ENCODE data around the gene ASMTL. TPM values are rescaled to one million over a fixed set of nuclear protein-coding genes. Genes with fewer than 3 reads are reported as not detected.

Gene ASMTL
- total and polyA plus RNA-seq, 2 of the 13 experiments (the other 11 are each of a cell fraction or from before 2014, with no cell fraction given) = 5.6 to 16.3 TPM

DNA sequence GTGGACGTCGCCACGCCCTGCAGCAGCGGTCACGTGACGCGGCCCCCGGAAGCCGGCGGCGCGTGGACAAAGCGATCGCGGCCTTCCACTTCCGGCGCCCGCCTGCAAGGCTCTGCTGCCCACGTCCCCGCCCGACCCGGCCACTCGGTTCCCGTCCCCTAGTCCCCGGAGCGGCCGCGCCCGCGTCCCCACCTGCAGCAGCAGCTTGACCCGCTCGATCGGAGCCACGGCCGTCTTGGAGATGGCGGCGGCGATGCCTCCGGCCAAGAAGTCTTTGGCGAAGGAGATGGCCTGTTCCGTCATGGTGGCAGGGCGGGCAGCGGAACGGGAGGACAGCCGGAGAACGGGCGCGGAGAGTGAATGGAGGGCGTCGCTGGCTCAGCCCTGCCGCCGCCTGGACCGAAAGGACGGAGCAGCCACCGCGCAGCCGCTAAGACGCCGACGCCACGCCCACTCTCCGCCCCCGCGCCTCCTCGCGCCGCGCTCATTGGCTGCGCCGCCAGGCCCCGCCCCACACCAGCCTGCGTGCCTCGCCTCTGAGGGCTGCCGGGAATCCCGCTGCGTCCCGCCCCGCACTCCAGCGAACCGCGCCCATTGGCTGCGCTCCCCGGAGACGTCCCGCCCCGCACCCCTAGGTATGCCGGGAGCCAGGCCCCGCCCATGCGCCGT, 60.9 kb downstream of the ASMTL start, which contains the start of gene SLC25A6 (continued):
- TF ChIP-seq, protein P1, sequence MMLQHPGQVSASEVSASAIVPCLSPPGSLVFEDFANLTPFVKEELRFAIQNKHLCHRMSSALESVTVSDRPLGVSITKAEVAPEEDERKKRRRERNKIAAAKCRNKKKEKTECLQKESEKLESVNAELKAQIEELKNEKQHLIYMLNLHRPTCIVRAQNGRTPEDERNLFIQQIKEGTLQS (CRISPR knock-in tag; IDR thresholded peaks at IDR 0.05) = 0 out of 2 replicates have a peak, but pooled peaks have one; percentile 14
- no peak for TF ChIP-seq FOXM1 (CRISPR knock-in tag; IDR thresholded peaks at IDR 0.05)
- TF ChIP-seq ZNF142 (CRISPR knock-in tag; IDR thresholded peaks at IDR 0.05) = peak; percentile 62
- TF ChIP-seq PRDM4 (CRISPR knock-in tag; IDR thresholded peaks at IDR 0.05; ENCODE audit: borderline replicate concordance) = no peak
- peak; percentile 63; the same call in 1 of the 2 replicates for TF ChIP-seq ZNF619 (CRISPR knock-in tag; IDR thresholded peaks at IDR 0.05)
- TF ChIP-seq DPF2 (CRISPR knock-in tag; IDR thresholded peaks at IDR 0.05; ENCODE audit: borderline replicate concordance, low read depth) = no peak
- TF ChIP-seq AGO1 (IDR thresholded peaks at IDR 0.05; ENCODE audit: low read depth, low read length, poor library complexity, severe bottlenecking) = peak; percentile 93
- 0 out of 2 replicates have a peak, but pooled peaks have one; percentile 9 for TF ChIP-seq HINFP (CRISPR knock-in tag; IDR thresholded peaks at IDR 0.05; ENCODE audit: low read depth)
- 0 out of 2 replicates have a peak, but pooled peaks have one; percentile 19 for TF ChIP-seq ZNF510 (CRISPR knock-in tag; IDR thresholded peaks at IDR 0.05; ENCODE audit: low read depth)
- no peak for TF ChIP-seq ZNF101 (CRISPR knock-in tag; IDR thresholded peaks at IDR 0.05; ENCODE audit: borderline replicate concordance, low read depth)
- TF ChIP-seq, protein P2, sequence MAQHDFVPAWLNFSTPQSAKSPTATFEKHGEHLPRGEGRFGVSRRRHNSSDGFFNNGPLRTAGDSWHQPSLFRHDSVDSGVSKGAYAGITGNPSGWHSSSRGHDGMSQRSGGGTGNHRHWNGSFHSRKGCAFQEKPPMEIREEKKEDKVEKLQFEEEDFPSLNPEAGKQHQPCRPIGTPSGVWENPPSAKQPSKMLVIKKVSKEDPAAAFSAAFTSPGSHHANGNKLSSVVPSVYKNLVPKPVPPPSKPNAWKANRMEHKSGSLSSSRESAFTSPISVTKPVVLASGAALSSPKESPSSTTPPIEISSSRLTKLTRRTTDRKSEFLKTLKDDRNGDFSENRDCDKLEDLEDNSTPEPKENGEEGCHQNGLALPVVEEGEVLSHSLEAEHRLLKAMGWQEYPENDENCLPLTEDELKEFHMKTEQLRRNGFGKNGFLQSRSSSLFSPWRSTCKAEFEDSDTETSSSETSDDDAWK (CRISPR knock-in tag; IDR thresholded peaks at IDR 0.05) = no peak
- no peak for TF ChIP-seq ZSCAN20 (CRISPR knock-in tag; IDR thresholded peaks at IDR 0.05; ENCODE audit: borderline replicate concordance)
- TF ChIP-seq SMAD3 (CRISPR knock-in tag; IDR thresholded peaks at IDR 0.05) = no peak
- peak; percentile 53; the same call in 1 of the 2 replicates for TF ChIP-seq POLR2AphosphoS5 (IDR thresholded peaks at IDR 0.05; ENCODE audit: low read depth, low read length)
- TF ChIP-seq ZNF775 (CRISPR knock-in tag; IDR thresholded peaks at IDR 0.05; ENCODE audit: borderline replicate concordance) = no peak
- no peak; the same call in 1 of the 2 replicates for TF ChIP-seq CHCHD3 (CRISPR knock-in tag; IDR thresholded peaks at IDR 0.05)
